ENCODE data around the gene WARS2.

The WARS2 gene

GRCh38 chr1:119015547-119015946 is 124.9 kb downstream of the WARS2 start:
- no peak for DNase-seq (ENCODE audit: low spot score)

DNA sequence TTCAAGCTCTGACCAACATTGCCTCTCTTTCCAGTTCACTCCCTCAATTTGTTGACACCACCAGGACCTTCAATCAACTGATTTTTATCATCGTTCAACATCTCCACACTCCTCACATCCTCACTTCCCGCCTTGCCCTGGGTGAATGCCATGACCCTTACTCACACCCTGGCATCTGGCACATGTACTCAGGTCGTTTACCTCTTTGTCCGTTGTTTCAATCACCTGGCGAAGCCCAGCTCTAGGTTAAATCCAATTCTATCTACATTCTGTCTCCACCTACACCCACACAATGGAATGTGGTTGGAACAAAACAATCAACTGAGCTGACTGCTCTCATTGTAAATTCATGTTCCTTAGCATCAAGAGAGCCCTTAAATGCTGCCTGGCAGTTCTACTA is 128.1 kb downstream of the WARS2 start:
- no peak for DNase-seq (ENCODE audit: low spot score)

GRCh38 chr1:119011706-119012105 is 128.7 kb downstream of the WARS2 start:
- DNase-seq (ENCODE audit: low spot score) = no peak

DNA sequence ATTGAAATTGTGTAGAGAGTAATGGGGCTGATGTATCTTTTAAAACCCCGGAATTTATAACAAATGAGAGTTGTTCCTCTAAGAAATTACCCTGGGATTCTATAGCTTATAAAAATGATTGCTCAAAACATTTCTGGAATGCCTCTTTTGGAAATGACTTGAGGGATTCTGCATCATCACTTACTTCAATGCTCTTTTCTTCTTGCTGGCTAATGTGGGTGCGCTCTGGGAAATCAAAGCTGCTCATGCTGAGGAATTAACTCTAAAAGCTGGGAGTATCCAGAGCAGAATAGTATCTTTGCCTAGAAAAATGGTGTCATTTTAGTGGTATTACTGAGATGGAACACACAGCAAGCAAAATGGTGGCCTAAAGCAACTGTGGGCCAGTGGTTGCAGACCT is 129.3 kb downstream of the WARS2 start:
- DNase-seq (ENCODE audit: low spot score) = no peak

GRCh38 chr1:119010201-119010600 is 130.3 kb downstream of the WARS2 start:
- no peak for DNase-seq (ENCODE audit: low spot score)

- no peak for DNase-seq (ENCODE audit: low spot score)
Measured at GRCh38 chr1:119009312-119009655, 131.2 kb downstream of the WARS2 start.

DNA sequence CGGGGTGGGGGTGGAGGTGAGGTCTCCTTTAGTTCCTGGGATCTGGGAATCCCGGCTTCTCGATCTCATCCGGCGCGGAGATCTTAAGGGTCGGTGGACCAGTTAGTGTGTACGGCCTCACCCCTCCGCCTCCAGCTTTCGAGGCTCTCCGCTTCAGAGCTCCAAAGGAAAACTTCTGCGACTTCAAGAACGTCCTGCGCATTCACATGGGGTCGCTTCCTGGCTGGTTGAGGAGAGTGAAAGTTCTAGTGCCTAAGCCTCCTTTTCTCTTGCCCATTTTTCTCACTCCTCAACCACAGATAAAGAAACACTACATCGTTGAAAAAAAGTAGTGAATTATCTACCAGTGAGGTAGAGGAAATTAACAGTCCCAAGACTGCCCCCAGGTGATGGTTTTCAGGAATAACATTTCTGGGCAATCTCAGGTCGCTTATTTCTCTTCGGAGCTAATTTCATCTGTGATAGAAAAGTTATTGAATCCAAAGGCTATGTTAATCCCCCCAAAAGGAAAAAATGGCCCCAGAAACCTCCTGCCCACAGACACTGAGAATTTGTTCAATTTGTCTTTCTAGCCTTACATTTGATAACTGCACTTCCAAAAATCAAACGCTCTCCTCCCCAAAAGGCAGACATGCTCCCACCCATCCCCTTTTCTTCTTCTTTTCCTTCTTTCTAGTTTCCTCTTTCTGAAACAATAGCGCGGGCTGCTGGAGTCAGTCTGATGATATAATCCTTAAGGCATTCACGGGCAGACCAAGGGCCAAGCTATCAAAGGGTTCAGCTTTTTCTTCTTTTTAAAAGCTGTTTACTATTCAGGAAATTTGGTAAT is 131.8 kb downstream of the WARS2 start:
- DNase-seq (ENCODE audit: low spot score) = peak; percentile 42

DNA sequence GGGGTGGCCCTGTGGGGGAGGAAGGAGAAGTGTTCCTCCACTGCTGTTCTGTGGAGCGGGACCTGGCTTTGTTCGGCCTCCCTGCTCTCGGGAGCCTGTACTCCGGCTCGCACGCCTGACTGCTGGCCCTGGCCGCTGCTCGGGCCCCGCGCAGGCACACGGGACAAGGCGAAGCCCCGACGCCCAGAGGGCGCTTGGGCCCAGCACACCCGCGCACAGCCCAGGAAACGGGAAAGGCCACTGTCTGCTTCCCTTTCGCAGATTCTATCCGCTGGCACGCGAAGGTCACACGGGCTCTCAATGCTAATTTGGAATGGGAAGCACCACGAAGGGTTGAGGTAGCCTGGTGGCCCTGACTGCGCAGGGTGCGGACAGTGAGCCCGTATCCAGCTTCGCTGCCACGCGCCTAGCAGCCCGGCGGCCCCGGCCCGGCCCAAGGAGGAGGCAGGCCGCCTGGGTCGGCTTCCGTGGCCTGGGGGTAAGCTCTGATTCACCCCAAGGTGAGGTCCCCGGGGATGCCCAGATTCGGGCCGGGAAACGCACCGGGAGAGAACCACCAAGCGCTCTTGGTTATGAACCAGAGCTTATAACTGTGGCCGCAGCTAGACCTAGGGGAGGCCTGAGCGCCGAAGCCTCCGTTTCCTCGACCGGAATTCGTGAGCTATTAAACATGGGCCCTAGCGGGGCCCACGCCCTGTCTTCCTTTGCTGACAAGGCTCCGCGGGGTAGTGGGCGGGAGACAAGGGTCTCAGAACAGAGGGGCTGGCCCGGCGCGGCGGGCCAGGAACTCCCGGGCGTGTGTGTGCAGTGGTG is 132.6 kb downstream of the WARS2 start:
- DNase-seq (ENCODE audit: low spot score) = no peak

- no peak for DNase-seq (ENCODE audit: low spot score)
Measured at GRCh38 chr1:119007339-119007669, 133.1 kb downstream of the WARS2 start.

- no peak for DNase-seq (ENCODE audit: low spot score)
Measured at GRCh38 chr1:119006406-119007279, 133.8 kb downstream of the WARS2 start.

GRCh38 chr1:119005724-119006405 is 134.6 kb downstream of the WARS2 start:
- no peak for DNase-seq (ENCODE audit: low spot score)

DNA sequence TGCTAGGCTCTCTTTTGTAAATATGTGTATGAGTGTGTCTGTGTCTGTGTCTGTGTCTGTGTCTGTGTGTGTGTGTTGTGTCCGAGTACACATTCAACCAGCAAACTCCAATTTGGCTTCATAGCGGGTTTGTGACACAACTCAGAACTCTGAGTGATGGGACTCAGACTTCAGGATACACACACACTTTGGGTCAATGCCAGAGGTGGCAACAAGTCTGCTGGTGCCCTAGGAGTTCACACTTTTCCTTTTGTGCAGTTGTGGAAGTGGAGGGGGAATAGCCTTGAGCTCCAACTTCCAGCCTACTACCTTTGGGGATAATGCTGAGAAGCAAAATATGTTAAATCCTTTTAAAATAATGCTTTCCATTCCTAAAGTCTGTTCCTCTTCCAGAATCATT is 135.7 kb downstream of the WARS2 start:
- DNase-seq (ENCODE audit: low spot score) = no peak

DNA sequence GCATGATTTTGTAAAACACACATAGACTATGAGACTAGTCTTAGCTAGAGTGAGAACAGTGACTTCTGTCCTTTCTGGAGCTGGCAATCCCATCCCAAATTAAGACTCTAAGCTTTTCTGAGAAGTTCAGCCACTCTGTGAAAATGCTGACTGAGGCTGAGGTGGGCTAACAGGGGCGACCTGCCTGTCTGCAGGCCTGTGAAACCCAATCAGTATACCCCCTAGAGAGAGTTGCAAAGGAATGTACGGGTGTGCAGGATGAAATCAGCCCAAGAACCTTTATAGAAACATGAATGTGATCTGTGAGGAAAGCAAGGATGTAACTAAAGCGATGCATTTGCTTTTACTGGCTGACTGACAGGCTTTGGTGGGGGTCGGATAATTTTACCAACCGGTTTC is 136.3 kb downstream of the WARS2 start:
- DNase-seq (ENCODE audit: low spot score) = no peak

DNA sequence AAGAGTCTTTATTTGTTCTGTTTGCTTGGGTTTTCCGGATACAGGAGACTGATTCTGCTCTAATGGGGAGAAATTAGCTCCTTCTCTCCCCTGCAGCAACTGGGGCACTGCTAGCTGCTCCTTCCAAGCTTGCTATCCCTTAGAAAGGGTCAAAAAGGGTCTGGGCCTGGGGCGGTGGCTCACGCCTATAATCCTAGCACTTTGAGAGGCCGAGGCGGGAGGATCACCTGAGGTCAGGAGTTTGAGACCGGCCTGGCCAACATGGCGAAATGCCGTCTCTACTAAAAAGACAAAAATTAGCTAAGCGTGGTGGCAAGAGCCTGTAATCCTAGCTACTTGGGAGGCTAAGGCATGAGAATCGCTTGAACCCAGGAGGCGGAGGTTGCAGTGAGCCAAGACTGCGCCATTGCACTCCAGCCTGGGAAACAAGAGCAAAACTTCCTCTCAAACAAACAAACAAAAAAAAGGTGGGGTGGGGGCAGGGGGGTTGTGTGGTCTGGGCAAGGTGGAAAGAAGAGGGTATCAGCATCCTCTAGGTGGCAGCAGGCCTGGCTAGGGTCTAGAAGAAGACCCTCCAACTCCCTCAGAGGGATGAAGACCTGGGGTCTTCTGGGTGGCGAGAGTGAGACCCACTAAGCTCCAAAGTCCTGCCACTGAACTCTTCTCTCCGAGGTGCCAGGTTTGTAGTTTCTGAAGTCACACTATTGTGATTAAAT is 136.9 kb downstream of the WARS2 start:
- no peak for DNase-seq (ENCODE audit: low spot score)

DNA sequence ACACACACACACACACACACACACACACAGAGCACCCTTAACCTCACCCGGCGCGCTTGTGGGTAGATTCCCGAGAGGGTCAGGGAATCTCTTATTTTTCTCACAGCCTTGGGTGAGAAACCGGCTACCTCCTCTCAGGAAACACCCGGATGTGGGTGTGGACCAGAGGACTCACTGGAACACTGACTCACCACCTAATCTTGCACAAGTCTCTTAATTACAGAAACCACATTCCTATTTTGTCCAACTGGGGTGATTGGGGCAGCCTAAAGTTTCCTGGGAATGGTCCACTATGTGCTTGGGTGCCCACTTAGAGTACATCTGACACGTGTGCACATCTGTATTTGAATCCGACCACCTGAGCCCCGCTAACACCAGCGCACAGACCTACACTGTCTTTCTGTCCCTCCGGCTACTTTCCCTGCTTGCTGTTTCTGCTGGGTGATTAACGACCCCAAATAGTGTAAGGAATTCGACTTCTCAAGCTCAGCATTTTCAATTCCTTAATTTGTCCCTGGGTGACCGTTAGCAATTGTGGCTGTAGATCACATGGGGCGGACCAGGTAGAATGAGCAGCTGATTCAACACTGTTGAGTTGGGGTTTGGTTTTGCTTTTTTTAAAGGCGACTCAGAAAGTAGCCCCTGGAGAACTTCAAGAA is 138.3 kb downstream of the WARS2 start:
- DNase-seq (ENCODE audit: low spot score) = no peak

DNA sequence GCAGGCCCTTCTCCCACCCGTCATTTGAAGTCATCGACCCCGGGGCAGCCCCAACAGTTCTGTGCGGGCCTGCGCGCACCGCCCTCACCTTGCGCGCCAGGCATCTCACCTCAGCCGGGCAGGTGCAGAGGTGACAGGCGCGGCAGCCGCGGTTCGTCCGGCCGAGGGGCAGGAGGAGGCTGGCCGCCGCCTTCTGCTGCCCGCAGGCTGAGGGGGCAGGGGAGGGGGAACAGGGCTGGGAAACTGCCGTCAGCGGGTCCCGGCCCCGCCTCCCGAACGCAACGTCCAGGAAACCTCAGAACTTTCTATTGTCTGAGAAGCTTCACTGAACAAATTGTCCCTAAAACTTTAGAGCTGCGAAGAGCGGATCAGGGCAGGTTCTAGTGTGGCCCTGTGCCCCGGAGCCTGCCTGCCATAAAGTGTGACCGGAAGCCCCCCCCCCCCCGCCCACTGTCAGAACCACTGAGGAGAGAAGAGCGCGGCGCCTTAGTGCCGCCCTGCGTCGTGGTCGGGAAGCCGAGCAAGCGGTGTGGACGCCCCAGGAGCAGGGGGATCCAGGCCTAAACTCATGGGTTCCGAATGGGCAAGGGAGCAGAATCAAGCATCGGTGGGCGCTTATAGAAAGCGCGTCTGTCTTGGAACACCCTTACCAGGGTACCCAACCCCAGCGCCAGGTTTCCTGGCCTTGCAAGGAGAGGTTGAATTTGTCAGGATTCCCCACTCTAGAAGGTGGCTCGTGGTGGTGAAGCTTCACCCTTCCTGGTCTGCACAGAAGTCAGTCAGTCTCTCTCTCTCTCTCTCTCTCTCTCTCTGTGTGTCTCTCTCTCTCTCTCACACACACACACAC is 139.0 kb downstream of the WARS2 start:
- no peak for DNase-seq (ENCODE audit: low spot score)

DNA sequence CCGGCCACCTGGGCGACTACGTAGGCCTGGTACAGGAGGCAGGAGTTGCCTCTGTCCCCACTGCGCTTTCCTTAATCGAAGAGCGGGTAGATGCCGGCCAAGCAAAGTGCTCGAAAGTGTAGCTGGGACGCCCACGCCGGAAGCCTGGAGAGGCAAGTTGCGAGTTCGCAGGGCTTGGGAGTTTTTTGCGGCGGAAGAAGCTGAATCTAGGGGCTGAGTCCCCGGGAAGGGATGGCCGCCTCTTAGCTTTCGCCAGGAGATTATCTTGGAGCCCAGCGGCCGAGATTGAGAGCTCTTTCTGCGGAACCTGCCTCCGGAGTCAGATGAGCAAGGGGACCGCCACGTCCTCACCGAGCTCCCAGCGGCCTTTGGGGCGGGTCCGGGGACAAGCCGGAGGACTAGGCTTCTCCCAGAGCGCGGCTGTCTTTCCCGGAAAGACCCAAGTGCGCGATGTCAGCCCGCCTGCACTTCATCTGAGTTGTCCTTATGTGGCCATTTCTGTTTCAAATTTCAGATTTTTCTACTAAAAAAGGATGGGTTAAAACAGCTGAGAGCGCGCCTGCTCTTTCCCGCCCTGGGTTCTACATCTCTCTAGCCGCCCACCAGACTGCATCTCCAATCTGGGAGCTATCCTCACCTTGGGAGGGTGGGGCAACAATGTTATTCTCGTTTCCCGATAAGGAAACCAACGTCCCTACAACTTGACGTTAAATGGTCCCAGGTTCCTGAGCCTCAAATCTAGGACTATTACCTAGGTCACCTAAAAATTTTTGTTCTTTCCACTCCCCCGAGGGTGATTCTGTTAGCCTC is 139.9 kb downstream of the WARS2 start:
- no peak for DNase-seq (ENCODE audit: low spot score)

GRCh38 chr1:118999348-119000071 is 140.9 kb downstream of the WARS2 start:
- DNase-seq (ENCODE audit: low spot score) = no peak
